Coronary artery (tissue), 2 donors: Measurements from ENCODE around the gene VAV2.

ENCODE experiments used
- DNase-seq: peaks from one replicate; pipeline ENCODE4 v3.0.0-alpha.2; 2017; ENCODE audit warnings: low spot score
- H3K27ac ChIP-seq, 2 donors: fragments of 200-600 bp; sonication (generic); one replicate each; pipeline ENCODE4 v1.5.1; 2016 to 2019
- H3K4me3 ChIP-seq: fragments of 200-600 bp; sonication (generic); 2 replicates; pipeline ENCODE4 v1.5.1; 2016; ENCODE audit warnings: mild to moderate bottlenecking, moderate library complexity
- TF ChIP-seq, protein P1 (sequence below): fragments of 200-600 bp; sonication (generic); IDR thresholded peaks from one replicate; pipeline ENCODE4 v1.5.1; 2019; ENCODE audit warnings: antibody characterized with exemption

Gene VAV2

DNA sequence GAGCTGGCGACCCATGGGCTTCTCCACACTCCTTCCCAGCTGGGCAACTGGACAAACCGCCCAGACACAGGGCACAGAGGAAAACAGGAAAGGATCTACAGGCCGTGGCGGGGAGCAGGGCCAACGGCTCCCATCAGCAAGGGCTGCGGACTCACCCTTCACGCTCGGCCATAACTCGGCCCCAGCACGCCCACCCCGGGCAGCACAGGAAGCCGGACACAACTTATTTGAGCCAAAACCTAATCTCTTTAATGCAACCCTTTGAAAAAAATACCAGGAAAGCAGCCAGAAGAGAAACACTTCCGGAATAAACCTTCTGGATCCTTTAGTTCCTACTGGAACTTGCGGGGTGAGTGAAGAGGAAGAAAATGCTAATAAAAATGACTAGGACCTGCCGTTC is 59.9 kb downstream of the VAV2 start:
- TF ChIP-seq, protein P1, sequence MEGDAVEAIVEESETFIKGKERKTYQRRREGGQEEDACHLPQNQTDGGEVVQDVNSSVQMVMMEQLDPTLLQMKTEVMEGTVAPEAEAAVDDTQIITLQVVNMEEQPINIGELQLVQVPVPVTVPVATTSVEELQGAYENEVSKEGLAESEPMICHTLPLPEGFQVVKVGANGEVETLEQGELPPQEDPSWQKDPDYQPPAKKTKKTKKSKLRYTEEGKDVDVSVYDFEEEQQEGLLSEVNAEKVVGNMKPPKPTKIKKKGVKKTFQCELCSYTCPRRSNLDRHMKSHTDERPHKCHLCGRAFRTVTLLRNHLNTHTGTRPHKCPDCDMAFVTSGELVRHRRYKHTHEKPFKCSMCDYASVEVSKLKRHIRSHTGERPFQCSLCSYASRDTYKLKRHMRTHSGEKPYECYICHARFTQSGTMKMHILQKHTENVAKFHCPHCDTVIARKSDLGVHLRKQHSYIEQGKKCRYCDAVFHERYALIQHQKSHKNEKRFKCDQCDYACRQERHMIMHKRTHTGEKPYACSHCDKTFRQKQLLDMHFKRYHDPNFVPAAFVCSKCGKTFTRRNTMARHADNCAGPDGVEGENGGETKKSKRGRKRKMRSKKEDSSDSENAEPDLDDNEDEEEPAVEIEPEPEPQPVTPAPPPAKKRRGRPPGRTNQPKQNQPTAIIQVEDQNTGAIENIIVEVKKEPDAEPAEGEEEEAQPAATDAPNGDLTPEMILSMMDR: no peak
- peak overlapping the region in 1 of 2 donors; percentile 3 for H3K27ac ChIP-seq
- H3K4me3 ChIP-seq: no peak overlapping the region
- DNase-seq: no peak

DNA sequence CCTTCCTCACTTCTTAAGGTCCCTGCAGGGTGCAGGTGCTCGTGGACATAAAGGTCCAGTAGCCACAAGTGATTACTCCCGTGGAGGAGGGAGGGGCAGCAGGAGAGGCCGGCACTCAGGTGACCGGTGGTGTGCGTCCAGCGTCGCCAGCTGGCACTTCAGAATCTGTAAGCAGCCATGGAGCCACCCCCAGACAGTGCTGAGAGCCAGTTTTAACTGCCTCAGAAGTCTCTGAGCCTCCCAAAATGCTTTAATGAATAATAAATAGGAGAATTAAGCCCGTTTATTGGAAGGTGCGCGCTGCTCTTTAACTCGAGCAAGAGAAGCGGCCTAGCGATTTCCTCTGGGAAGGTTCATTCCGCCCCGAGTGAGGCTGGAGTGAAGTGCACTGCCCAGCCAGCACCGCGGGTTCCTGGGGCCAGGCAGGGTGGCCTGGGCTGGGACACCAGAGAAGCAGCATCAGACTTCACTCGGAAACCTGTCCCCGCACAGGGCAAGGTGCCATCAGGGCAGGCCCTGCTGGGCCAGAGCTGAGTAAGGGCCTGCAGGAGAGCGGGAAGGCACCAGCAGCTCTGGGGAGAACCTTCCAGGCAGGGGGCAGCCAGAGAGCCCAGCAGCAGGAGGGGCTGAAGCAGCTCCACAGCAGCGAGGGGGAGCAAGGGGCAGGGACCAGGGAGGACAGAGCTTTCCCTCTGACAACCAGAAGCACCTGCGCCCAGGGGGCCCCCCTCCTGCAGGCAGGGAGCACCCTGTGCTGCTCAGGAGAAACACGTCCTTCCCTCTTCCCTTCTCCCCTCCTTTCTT is 61.2 kb downstream of the VAV2 start:
- no peak overlapping the region for H3K4me3 ChIP-seq
- TF ChIP-seq, protein P1: no peak
- DNase-seq: no peak
- H3K27ac ChIP-seq: no peak overlapping the region

DNA sequence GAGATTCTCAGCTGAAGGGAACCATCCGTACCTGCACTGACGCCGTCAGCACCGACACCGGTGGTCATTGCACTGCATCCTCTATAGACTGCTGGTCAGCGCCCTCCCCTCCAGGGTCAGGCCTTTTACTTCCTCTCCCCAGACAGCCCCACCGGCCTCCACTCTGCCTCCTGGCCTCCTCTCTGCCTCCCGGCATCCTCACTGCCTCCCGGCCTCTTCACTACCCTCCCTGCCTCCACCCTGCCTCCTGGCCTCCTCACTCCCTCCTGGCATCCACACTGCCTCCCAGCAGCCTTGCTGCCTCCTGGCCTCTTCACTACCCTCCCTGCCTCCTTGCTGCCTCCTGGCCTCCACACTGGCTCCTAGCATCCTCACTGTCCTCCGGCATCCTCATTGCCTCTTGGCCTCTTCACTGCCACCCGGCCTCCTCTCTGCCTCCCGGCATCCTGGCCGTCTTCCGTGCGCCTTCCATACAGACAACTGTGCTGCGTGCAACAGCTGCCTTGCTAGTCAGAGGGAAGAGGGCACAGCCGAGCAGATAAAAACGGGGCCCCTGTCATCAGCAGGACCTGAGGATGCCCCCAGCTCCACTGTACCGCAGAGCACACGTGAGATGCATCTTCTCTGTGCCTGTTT is 62.0 kb downstream of the VAV2 start:
- DNase-seq: no peak
- Histone ChIP-seq H3K27ac (no peak overlapping the region), H3K4me3 (no peak overlapping the region)
- TF ChIP-seq, protein P1: no peak

DNA sequence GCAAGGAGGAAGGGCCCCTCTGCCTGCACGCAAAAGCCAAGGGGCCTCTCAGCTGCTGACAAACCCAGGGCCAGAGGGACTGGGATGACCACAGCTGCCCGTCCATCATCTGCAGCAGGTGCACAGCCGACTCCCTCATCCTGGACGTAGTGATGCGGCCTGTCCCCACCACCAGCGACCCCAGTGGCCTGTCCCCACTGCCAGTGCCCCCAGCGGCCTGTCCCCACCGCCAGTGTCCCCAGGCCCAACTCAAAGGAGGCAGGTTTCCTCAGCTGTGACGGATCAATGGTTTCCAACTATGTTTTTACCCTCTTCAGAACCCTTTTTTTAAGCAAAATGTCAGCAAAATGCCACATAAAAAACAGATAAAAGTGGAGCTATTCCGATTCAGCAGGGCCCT is 62.5 kb downstream of the VAV2 start:
- no peak overlapping the region for H3K27ac ChIP-seq

DNA sequence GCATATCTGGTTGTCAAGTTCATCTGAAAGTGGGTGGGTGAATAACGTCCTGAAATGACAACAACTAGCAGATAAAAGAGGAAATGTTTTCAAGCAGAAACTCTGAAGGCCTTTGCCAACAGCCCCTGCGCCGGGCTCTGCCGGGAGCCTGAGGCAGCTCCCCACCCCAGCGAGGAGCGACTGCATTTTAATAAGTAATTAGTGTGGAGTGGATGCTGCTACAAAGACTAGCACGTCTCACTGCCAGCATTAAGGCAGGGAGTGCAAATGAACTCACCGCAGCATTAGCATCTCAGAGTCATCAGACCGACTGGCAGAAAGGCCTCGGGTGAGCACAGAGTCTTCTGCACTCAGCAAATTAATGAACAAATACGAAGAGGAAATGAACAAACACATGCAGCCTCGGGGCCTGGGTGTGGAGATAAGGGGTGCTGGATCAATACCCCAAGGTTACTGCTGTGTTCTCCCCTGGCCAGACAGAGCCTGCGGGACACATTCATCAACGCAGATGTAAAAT is 63.8 kb downstream of the VAV2 start:
- H3K27ac ChIP-seq: no peak overlapping the region
- no peak for DNase-seq
- no peak overlapping the region for H3K4me3 ChIP-seq
- TF ChIP-seq, protein P1: no peak

More for the DNA sequence above, 62.5 kb downstream of the VAV2 start:
- no peak overlapping the region for H3K4me3 ChIP-seq
- TF ChIP-seq, protein P1: no peak
- no peak for DNase-seq

DNA sequence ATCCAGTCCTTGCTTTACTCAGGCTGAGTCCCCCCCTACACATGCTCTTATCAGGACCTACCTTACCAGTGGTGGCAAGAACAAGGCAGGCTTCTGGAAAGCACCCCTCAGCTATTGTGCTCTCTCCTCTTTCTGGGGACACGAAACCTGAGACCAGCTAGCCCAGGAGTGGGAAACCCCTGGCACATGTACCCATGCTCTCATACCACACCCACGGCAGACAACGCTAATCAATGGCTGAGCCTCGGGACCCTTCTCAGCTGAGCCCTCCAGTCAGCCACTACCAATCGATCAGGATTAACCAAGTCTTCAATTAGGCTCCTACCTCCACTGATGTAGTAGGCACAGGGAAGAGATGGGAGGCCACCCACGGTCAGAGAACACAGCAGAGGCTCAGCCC is 65.1 kb downstream of the VAV2 start:
- Histone ChIP-seq H3K27ac (no peak overlapping the region), H3K4me3 (no peak overlapping the region)
- no peak for DNase-seq
- TF ChIP-seq, protein P1: no peak
